ENCODE data around the gene SLC43A2. TPM values are rescaled to one million over a fixed set of nuclear protein-coding genes. Genes with fewer than 3 reads are reported as not detected.

The SLC43A2 gene
- total and polyA plus RNA-seq, 2 of the 13 experiments (the other 11 are each of a cell fraction or from before 2014, with no cell fraction given): 7.3 to 20.0 TPM

DNA sequence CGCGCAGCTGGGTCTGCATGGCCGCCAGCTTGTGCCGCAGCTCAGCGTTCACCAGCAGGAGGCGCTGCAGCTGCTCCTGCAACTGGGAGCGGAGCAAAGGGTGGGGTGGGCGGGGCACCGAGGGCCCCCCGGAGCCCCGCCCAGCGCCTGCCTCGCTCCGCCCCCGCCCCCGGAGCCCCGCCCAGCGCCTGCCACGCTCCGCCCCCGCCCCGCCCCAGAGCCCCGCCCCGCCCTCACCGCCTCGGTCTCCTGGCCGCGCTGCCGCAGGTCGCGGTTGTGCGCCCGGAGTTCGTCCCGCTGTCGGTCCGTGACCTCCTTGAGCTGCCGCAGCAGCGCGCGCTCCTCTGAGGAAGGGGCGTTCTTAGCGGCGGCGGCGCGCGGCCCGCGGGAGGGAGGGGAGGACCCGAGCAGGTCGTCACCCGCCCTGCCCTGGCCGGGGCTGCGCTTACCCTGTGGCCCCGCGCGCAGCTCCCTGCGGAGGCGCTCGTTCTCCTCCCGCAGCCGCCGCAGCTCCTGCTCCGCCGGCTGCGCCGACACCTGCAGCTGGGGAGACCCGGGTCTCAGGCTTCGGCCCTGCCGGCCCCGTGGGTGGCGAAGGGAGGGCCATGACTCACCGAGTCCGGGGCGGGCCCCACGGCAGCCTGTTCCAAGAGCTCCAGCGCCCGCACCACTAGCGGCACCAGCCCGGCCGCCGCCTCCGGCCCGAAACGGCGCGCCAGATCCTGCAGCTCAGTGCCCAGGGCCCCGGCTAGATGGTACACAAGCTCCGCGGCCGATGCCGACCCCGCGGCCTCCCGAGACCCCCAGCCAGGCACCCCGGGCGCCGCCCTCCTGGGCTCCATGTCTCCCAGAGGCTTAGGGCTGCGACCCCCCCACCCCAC, 20.6 kb upstream of the SLC43A2 start (continued):
- TF ChIP-seq FIP1L1 (IDR thresholded peaks at IDR 0.05; ENCODE audit: borderline replicate concordance, insufficient read depth, low read depth, low read length) (no peak), TBX3 (IDR thresholded peaks at IDR 0.05; ENCODE audit: borderline replicate concordance) (no peak), REPIN1 (CRISPR knock-in tag; IDR thresholded peaks at IDR 0.05; ENCODE audit: borderline replicate concordance, low read depth) (0 out of 2 replicates have a peak, but pooled peaks have one; percentile 54), ZNF607 (CRISPR knock-in tag; IDR thresholded peaks at IDR 0.05; ENCODE audit: borderline replicate concordance) (0 out of 2 replicates have a peak, but pooled peaks have one; percentile 42), AGO2 (optimal IDR thresholded peaks at IDR 0.05; ENCODE audit: low read depth, low read length) (peak; percentile 99), FLYWCH1 (CRISPR knock-in tag; IDR thresholded peaks at IDR 0.05) (no peak), ZNF558 (CRISPR knock-in tag; IDR thresholded peaks at IDR 0.05; ENCODE audit: borderline replicate concordance) (0 out of 2 replicates have a peak, but pooled peaks have one; percentile 47), ZNF549 (CRISPR knock-in tag; IDR thresholded peaks at IDR 0.05) (0 out of 2 replicates have a peak, but pooled peaks have one; percentile 45), ZNF773 (CRISPR knock-in tag; IDR thresholded peaks at IDR 0.05; ENCODE audit: borderline replicate concordance) (peak; percentile 64; the same call in 1 of the 2 replicates), NAIF1 (CRISPR knock-in tag; IDR thresholded peaks at IDR 0.05; ENCODE audit: borderline replicate concordance) (no peak), NR1H2 (CRISPR knock-in tag; IDR thresholded peaks at IDR 0.05; ENCODE audit: borderline replicate concordance, low read depth) (no peak), EEA1 (CRISPR knock-in tag; IDR thresholded peaks at IDR 0.05; ENCODE audit: borderline replicate concordance) (no peak), ZNF430 (CRISPR knock-in tag; IDR thresholded peaks at IDR 0.05) (no peak), ZBTB21 (CRISPR knock-in tag; IDR thresholded peaks at IDR 0.05) (no peak), PHF21A (CRISPR knock-in tag; IDR thresholded peaks at IDR 0.05) (peak; percentile 9; the same call in 1 of the 2 replicates), ETV6 (CRISPR knock-in tag; conservative IDR thresholded peaks at IDR 0.05) (no peak), KAT7 (CRISPR knock-in tag; IDR thresholded peaks at IDR 0.05; ENCODE audit: borderline replicate concordance) (no peak), DMAP1 (CRISPR knock-in tag; IDR thresholded peaks at IDR 0.05) (no peak; the same call in 1 of the 2 replicates)
- TF ChIP-seq, protein P1, sequence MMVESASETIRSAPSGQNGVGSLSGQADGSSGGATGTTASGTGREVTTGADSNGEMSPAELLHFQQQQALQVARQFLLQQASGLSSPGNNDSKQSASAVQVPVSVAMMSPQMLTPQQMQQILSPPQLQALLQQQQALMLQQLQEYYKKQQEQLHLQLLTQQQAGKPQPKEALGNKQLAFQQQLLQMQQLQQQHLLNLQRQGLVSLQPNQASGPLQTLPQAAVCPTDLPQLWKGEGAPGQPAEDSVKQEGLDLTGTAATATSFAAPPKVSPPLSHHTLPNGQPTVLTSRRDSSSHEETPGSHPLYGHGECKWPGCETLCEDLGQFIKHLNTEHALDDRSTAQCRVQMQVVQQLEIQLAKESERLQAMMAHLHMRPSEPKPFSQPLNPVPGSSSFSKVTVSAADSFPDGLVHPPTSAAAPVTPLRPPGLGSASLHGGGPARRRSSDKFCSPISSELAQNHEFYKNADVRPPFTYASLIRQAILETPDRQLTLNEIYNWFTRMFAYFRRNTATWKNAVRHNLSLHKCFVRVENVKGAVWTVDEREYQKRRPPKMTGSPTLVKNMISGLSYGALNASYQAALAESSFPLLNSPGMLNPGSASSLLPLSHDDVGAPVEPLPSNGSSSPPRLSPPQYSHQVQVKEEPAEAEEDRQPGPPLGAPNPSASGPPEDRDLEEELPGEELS (CRISPR knock-in tag; IDR thresholded peaks at IDR 0.05): no peak
- TF ChIP-seq, protein P2, sequence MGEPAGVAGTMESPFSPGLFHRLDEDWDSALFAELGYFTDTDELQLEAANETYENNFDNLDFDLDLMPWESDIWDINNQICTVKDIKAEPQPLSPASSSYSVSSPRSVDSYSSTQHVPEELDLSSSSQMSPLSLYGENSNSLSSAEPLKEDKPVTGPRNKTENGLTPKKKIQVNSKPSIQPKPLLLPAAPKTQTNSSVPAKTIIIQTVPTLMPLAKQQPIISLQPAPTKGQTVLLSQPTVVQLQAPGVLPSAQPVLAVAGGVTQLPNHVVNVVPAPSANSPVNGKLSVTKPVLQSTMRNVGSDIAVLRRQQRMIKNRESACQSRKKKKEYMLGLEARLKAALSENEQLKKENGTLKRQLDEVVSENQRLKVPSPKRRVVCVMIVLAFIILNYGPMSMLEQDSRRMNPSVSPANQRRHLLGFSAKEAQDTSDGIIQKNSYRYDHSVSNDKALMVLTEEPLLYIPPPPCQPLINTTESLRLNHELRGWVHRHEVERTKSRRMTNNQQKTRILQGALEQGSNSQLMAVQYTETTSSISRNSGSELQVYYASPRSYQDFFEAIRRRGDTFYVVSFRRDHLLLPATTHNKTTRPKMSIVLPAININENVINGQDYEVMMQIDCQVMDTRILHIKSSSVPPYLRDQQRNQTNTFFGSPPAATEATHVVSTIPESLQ (CRISPR knock-in tag; conservative IDR thresholded peaks at IDR 0.05): no peak
- TF ChIP-seq, protein P3, sequence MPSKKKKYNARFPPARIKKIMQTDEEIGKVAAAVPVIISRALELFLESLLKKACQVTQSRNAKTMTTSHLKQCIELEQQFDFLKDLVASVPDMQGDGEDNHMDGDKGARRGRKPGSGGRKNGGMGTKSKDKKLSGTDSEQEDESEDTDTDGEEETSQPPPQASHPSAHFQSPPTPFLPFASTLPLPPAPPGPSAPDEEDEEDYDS (CRISPR knock-in tag; IDR thresholded peaks at IDR 0.05): no peak; the same call in 1 of the 2 replicates
- TF ChIP-seq, protein P4, sequence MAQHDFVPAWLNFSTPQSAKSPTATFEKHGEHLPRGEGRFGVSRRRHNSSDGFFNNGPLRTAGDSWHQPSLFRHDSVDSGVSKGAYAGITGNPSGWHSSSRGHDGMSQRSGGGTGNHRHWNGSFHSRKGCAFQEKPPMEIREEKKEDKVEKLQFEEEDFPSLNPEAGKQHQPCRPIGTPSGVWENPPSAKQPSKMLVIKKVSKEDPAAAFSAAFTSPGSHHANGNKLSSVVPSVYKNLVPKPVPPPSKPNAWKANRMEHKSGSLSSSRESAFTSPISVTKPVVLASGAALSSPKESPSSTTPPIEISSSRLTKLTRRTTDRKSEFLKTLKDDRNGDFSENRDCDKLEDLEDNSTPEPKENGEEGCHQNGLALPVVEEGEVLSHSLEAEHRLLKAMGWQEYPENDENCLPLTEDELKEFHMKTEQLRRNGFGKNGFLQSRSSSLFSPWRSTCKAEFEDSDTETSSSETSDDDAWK (CRISPR knock-in tag; IDR thresholded peaks at IDR 0.05): no peak

Measured in HepG2 (cell line).